Stimulated activated CD4-positive, alpha-beta T cell treated with anti-CD3 and anti-CD28 coated beads, TNF-alpha, amount 100 ng/mL, for 1 hour (primary cell): Measurements from ENCODE around the gene FNIP1.
"Not testable (repeated sequence)": the region's sequence is repeated elsewhere in the genome, so short reads cannot be mapped to it uniquely, and the experiment has no call there.

Experiments used
- DNase-seq, 3 donors: peaks; one replicate each; pipeline ENCODE4 v3.0.0-alpha.2; 2020; ENCODE audit warnings: low read depth in 3 of 3, low spot score in 1 of 3

The FNIP1 gene

GRCh38 chr5:131796793-131797693 is at the start of gene FNIP1:
Gene FNIP1, minus strand, starts transcription at chr5:131797017. Its CDS starts 96 bp downstream, at chr5:131796921.
- DNase-seq, result peak; percentile 89 to 96 (median 94)

GRCh38 chr5:131846536-131846935 is 49.7 kb upstream of the FNIP1 start:
- DNase-seq, result no peak

- no peak for DNase-seq
Observed at GRCh38 chr5:131845828-131846227, 49.0 kb upstream of the FNIP1 start.

DNA sequence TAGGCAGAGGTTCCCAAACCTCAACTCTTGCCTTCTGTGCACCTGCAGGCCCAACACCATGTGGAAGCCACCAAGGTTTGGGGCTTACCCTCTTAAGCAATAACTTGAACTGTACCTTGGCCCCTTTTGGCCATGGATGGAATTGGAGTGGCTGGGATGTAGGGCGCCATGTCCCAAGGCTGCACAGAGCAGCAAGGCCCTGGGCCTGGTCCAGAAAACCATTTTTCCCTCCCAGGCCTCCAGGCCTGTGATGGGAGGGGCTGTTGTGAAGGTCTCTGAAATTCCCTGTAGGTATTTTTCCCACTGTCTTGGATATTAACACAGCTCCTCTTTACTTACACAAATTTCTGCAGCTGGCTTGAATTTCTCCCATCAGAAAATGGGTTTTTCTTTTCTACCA is 46.2 kb upstream of the FNIP1 start:
- DNase-seq, result not testable (repeated sequence)

GRCh38 chr5:131832702-131833101 is 35.9 kb upstream of the FNIP1 start:
- DNase-seq, result not testable (repeated sequence)

DNA sequence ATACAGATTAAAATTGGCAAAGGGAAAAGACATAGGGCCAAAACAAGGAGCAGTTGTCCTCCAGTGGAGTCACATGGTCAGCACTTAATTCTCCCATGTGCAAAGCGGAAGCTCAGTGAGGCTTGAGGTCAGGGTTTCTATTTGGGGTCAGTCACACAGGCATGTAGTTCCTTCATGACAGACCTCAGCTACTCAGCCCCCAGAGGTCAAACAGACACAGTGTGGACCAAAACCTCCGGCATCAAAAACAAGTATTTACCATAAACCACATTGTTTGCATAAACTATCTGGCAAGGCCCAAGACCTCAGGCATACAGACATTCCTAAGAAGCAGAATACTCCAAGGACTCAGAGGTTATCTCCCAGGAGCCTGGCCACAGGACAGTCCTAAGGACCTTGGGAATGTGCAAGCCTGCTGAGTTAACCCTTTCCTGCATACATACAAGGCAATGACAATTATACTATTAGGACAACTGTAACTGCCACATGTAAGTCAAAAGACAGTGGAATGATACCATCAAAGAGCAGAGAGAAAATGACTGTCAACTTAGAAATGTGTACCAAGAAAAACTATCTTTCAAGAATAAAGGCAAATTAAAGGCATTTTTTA is 28.7 kb upstream of the FNIP1 start:
- DNase-seq, result no peak

DNA sequence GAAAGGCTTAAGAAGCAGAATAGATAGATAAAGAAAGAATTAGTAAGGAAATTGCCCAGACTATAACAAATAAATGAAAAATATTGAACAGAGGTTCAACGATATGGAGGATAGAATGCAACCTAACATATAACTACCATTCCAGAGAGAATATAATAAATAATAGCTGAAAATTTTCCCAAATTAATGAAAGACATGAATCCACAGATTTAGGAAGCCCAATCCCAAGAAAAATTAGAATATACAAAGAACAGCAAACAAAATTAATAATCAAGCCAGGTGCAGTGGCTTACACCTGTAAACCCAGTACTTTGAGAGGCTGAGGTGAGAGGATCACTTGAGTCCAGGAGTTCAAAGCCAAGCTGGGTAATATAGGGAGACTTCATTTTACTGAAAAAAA is 27.8 kb upstream of the FNIP1 start:
- DNase-seq, result no peak

DNA sequence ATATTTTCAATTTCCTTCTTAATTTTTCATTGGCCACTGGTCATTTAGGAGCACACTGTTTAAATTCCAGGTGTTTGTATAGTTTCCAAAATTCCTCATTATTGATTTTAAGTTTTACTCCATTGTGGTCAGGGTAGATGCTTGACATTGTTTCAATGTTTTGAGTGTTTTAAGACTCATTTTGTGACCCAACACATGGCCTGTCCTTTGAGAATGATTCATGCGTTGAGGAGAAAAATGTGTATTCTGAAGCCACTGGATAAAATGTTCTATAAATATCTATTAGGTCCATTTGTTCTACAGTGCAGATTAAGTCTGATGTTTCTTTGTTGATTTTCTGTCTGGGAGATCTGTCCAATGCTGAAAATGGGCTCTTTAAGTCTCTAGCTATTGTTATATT is 24.4 kb upstream of the FNIP1 start:
- no peak for DNase-seq

DNA sequence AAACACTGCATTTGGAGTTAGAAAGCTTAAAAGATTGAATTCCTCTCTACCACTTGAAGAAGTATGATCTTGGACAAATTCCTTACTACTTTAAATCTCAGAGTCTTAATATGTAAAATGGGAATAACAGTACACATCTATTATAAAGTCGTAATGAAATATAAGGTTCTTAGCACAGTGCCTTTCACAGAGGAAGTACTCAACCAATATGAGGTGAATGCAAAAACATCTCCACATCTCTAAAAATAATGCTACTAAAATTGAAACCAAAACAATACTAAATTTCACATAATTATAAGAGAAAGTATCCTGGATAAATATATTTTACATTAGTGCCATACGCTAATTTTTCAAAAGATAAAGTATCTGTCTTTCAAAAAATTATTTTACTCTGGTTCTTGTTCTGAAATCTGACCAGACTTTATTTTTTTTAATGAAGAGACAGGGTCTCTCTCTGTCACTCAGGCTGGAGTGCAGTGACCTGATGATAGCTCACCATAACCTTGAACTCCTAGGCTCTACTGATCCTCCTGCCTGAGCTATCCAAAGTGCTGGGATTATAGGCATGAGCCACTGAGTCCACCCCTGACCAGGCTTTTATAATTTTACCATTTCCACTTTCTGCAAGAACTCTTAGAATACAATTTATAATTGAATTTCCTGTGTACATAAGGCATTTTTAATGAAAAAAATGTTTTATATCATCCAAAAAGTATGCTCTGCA is 21.3 kb upstream of the FNIP1 start:
- DNase-seq, result no peak

GRCh38 chr5:131814990-131815389 is 18.2 kb upstream of the FNIP1 start:
- no peak for DNase-seq

DNA sequence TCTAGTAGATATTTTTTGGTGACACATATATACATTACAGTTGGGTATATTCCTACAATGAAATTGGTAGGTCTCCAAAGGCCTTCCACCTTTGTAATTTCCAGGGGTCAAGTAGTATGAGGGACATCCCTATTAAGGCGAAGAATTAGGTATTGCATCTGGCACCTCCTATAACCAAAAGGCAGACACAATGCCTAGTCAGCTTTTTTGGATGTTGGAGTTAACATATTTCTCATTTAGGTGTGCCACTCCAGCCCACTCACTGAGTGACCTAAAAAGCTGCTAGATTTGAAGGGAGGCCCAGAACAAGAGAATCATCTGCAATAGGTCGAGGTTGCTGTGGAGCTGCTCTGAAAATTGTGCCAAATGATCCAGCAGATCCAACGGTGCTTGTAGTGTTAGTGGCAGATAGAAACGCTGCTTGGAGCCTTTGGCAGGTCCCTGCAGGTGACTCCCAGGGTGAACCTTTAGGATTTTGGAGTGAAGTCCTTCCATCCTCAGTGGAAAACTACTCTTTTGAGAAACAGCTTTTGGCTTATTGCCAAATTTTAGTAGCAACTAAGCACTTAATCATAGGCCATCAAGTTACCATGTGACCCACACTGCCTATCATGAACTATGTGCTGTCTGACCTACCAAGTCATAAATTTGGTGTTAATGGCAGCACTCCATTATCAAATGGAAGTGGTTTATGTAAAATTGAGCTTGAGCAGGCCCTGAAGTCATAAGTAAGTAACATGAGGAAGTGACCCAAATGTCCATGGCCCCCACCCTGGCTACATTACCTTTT is 15.7 kb upstream of the FNIP1 start:
- no peak for DNase-seq

DNA sequence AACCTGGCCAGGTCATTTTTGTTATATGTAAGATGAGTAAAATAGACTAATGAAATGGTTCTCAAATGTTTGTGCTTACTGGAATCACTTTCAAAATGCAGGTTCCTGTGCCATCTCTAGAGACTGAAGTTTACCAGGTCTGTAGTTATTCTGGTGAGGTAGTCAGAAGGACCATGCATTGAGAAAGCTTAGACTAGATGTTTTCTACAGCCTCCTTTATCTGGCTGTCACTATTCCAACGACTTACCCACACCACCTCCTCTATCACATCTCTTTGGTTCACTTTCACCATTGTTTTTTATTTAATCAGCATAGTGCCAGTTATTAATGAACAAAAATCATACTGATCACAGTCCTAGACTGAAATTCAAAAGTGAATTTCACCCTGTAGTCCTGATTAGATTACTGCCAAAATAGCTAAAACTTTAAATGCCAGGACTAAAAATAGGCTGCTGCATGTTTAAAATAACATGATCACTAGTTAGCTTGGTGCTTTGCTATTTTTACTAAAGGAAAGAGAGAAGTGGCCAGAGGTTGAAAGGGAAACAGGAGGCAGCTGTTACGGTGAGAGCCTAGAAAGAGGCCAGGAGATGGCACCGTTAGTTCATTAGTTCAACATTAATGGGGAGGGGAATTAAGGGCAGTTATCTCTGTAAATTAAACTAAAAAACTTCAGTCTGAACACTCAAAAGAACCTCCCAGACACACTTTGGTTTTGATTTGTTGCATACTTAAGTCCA is 13.9 kb upstream of the FNIP1 start:
- DNase-seq, result no peak

- DNase-seq, result peak in 1 of 3 donors; percentile 10
Observed at GRCh38 chr5:131795879-131796792, 681 bp downstream of the FNIP1 start.

DNA sequence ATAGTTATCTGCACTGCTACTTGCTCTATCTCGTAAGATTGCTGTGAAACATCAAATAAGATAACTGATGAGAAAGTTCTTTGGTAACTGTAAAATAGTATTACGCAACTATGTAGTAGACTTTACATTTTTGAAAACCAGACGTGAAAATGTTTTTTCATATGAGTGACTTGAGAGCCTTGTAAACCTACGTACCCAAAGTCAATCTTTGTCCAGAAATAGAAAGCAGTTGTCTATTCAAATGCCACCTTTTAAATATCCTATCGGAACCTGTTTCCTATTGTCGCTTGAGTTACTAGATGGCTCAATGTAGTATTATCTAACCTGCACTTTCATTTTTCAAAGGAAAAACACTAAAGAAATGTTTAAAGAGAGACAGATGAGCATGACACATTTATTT is 1.6 kb downstream of the FNIP1 start:
- DNase-seq, result no peak

- DNase-seq, result no peak
Observed at GRCh38 chr5:131794586-131794985, 2.2 kb downstream of the FNIP1 start.

GRCh38 chr5:131792896-131793295 is 3.9 kb downstream of the FNIP1 start:
- DNase-seq, result no peak

DNA sequence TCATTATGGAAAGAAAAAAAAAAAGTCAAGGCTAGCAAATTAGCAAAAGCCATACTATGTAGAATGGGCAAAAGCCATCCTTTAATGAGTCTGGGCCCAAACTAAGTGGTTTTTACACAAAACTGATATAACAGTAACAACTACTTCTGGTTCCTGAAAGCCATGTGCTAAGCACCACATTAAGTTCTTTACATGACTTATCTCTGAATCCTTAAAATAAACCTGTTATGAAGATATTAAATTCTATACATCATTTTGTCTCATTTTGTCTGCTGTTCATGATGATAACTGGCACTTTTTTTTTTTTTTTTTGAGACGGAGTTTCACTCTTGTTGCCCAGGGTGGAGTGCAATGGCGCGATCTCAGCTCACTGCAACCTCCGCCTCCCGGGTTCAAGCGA is 5.0 kb downstream of the FNIP1 start:
- no peak for DNase-seq

GRCh38 chr5:131790550-131790949 is 6.3 kb downstream of the FNIP1 start:
- DNase-seq, result no peak

- no peak for DNase-seq
Observed at GRCh38 chr5:131789765-131790164, 7.1 kb downstream of the FNIP1 start.
